KMS-11 (cell line): ENCODE results near the gene AKR1C8.

Experiments used
- H2AFZ ChIP-seq: fragments of 200-600 bp; sonication (generic); 2 replicates; pipeline ENCODE4 v1.6.1; 2016; ENCODE audit warnings: antibody characterized with exemption, mixed run types, low read depth
- H3K27ac ChIP-seq: fragments of 200-600 bp; sonication (generic); 2 replicates; pipeline ENCODE4 v1.6.1; 2016; ENCODE audit warnings: mild to moderate bottlenecking, mixed run types
- H3K27me3 ChIP-seq: fragments of 200-600 bp; sonication (generic); 2 replicates; pipeline ENCODE4 v1.6.1; 2017; ENCODE audit warnings: mild to moderate bottlenecking, low read depth, mixed run types, moderate library complexity; ENCODE audit not compliant: insufficient read depth
- H3K36me3 ChIP-seq: fragments of 200-600 bp; sonication (generic); 2 replicates; pipeline ENCODE4 v1.6.1; 2017; ENCODE audit warnings: mild to moderate bottlenecking, mixed run types; ENCODE audit not compliant: insufficient read depth
- H3K4me1 ChIP-seq: fragments of 200-600 bp; sonication (generic); 2 replicates; pipeline ENCODE4 v1.6.1; 2016; ENCODE audit warnings: mild to moderate bottlenecking, low read depth, mixed run types; ENCODE audit not compliant: poor library complexity, severe bottlenecking
- H3K4me2 ChIP-seq: fragments of 200-600 bp; sonication (generic); 2 replicates; pipeline ENCODE4 v1.7.0; 2016; ENCODE audit warnings: mild to moderate bottlenecking, mixed run types
- H3K4me3 ChIP-seq: fragments of 200-600 bp; sonication (generic); IDR thresholded peaks from 2 replicates; pipeline ENCODE4 v1.6.1; 2017; ENCODE audit warnings: low read depth, low read length, mixed read lengths; ENCODE audit not compliant: insufficient read depth
- H3K79me2 ChIP-seq: fragments of 200-600 bp; sonication (generic); 2 replicates; pipeline ENCODE4 v1.6.1; 2016; ENCODE audit warnings: low read depth, mixed run types; ENCODE audit not compliant: insufficient read depth
- H3K9ac ChIP-seq: fragments of 200-600 bp; sonication (generic); 2 replicates; pipeline ENCODE4 v1.6.1; 2016; ENCODE audit warnings: mild to moderate bottlenecking, mixed run types
- H4K20me1 ChIP-seq: fragments of 200-600 bp; sonication (generic); 2 replicates; pipeline ENCODE4 v1.6.1; 2016; ENCODE audit warnings: mild to moderate bottlenecking, mixed run types; ENCODE audit not compliant: insufficient read depth
- CTCF ChIP-seq: fragments of 200-600 bp; sonication (generic); conservative IDR thresholded peaks from 2 replicates; pipeline ENCODE4 v1.6.1; 2017; ENCODE audit warnings: low read depth, mild to moderate bottlenecking, antibody characterized with exemption, low read length, moderate library complexity, mixed read lengths

AKR1C8 gene

GRCh38 chr10:5206799-5207198, 21.8 kb upstream of the AKR1C8 start:
- no peak overlapping the region for H2AFZ ChIP-seq
- H3K9ac ChIP-seq: no peak overlapping the region
- no peak overlapping the region for H3K27ac ChIP-seq
- no peak overlapping the region for H3K4me3 ChIP-seq
- no peaks in the 10 kb centered on the region for H3K27me3 ChIP-seq
- TF ChIP-seq CTCF: no peak
- no peaks in the 10 kb centered on the region for H3K4me1 ChIP-seq
- H3K36me3 ChIP-seq: no peaks in the 10 kb centered on the region
- no peaks in the 10 kb centered on the region for H3K79me2 ChIP-seq
- H3K4me2 ChIP-seq: no peak overlapping the region
- H4K20me1 ChIP-seq: no peaks in the 10 kb centered on the region

- H3K4me3 ChIP-seq: no peak overlapping the region
- no peaks in the 10 kb centered on the region for H3K4me1 ChIP-seq
- H3K9ac ChIP-seq: no peak overlapping the region
- no peaks in the 10 kb centered on the region for H3K36me3 ChIP-seq
- no peaks in the 10 kb centered on the region for H3K27me3 ChIP-seq
- no peak overlapping the region for H2AFZ ChIP-seq
- no peak for TF ChIP-seq CTCF
- H4K20me1 ChIP-seq: no peaks in the 10 kb centered on the region
- no peak overlapping the region for H3K4me2 ChIP-seq
- no peak overlapping the region for H3K27ac ChIP-seq
- no peaks in the 10 kb centered on the region for H3K79me2 ChIP-seq
These were observed 14.4 kb upstream of the AKR1C8 start for GRCh38 chr10:5199398-5199797.

- Histone ChIP-seq H3K9ac (no peak overlapping the region), H3K4me2 (no peak overlapping the region), H3K4me3 (no peak overlapping the region), H3K79me2 (no peaks in the 10 kb centered on the region), H3K36me3 (no peaks in the 10 kb centered on the region), H4K20me1 (no peaks in the 10 kb centered on the region), H3K27ac (no peak overlapping the region), H2AFZ (no peak overlapping the region), H3K27me3 (no peaks in the 10 kb centered on the region), H3K4me1 (no peaks in the 10 kb centered on the region)
- TF ChIP-seq CTCF: no peak
These were observed 13.4 kb upstream of the AKR1C8 start for GRCh38 chr10:5198386-5198785.

- no peaks in the 10 kb centered on the region for H3K36me3 ChIP-seq
- H3K27ac ChIP-seq: no peak within 1 kb of the TSS
- no peak within 1 kb of the TSS for H3K9ac ChIP-seq
- no peaks in the 10 kb centered on the region for H3K4me1 ChIP-seq
- H3K4me2 ChIP-seq: no peak within 1 kb of the TSS
- H3K4me3 ChIP-seq: no peak within 1 kb of the TSS
- H2AFZ ChIP-seq: no peak within 1 kb of the TSS
- no peaks in the 10 kb centered on the region for H3K79me2 ChIP-seq
- no peaks in the 10 kb centered on the region for H4K20me1 ChIP-seq
- no peak for TF ChIP-seq CTCF
- no peaks in the 10 kb centered on the region for H3K27me3 ChIP-seq
These were observed 11.8 kb upstream of the AKR1C8 start, which contains the start of gene AKR1C4 for GRCh38 chr10:5196702-5197113. TSS of gene AKR1C4 (plus strand) at chr10:5196837. CDS start at chr10:5196868, 31 bp downstream.
